ENCODE results near the gene CHRM1.

Gene CHRM1

DNA sequence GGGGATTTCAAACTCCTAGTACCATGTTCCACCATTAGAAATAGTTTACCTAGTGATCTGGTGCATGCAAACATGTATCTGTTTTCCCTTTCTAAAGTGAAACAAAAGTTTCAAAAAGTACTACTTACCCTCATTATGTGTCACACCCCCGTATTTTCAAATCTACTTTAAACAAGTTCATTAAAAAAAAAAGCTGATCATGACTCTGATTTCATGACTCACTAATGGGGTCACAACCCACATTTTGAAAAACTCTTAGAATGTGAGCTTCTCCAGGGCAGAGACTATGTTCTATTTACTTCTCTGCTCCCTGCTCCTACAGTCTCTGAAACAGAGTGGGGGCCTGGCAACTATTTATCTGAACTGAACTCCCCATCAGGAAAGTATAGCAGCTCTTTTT, 18.2 kb downstream of the CHRM1 start:
- DNase-seq = no peak

DNA sequence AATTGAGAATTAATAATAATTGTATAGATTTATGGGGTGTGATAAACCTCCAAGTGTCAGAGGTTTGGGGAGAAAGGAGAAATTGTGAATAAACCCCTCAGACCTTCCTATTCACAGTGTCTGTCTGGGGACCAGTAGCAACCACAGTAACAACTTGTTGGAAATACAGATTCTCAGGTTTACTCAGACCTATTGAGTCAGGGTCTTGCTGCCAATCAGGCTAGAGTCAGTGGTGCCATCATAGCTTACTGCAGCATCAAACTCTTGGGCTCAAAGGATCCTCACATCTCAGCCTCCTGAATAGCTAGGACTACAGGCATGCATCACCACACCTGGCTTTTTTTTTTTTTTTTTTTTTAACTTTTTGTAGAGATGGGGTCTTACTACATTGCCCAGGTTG, 23.1 kb downstream of the CHRM1 start:
- DNase-seq = no peak

DNA sequence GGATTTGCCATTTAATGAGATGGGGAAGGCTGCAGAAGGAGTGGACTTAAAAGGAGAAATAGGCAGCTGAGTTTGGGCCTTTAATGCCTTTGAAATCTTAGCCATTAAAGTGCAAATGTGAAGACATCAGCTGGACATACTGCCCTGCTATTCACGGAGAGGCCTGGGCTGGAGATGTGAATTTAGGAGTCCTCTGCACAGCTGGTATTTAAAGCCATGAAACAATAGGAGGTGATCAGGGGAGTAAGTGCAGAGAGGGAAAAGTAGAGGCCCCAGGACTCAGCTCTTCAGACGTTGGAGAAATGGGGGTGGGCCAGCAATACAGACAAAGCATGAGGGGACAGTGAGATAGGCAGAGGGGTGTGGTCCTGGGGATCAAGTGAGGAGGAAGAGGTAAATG, 23.9 kb downstream of the CHRM1 start:
- DNase-seq = no peak

- DNase-seq = no peak
These were observed 25.1 kb downstream of the CHRM1 start for GRCh38 chr11:62896049-62896448.

DNA sequence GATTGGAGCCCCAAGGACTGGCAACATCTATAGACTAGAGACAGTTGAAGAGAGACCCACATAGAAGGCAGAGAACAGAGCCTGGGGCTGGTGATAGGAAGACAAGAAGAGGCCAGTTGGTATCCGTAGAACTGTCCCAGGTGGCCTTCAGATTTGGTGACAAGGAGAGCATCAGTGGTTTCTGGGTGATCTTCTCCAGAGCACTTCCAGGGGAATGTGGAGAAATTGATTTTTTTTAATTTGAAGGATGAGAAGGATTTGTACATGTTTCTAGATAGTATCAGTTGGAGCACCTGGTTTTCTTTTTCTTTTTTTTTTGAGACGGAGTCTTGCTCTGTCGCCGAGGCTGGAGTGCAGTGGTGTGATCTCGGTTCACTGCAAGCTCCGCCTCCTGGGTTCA, 25.7 kb downstream of the CHRM1 start:
- no peak for DNase-seq

GRCh38 chr11:62892077-62892922, 28.9 kb downstream of the CHRM1 start:
- DNase-seq = no peak

GRCh38 chr11:62889484-62890437, 31.4 kb downstream of the CHRM1 start:
- DNase-seq = no peak

DNA sequence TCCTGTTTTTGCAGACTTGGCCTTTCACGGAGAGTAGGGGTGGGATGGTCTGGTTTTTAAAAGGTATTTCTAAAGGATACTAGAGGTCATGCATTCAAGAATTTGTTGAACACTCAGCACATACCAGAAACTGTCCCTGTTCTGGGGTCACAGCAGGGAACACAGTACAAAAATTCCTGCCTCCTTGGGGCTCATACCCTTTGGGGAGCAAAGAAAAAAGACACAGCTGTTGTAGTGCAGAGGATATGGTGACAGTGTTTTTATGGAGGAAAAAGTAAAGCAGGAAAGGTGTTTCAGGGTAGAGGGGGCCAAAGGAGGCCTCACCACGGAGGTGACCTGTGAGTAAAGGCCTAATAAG, 32.1 kb downstream of the CHRM1 start:
- no peak for DNase-seq

- no peak for DNase-seq
These were observed 32.8 kb downstream of the CHRM1 start for GRCh38 chr11:62888406-62888805.

GRCh38 chr11:62885137-62885750, 35.9 kb downstream of the CHRM1 start:
- DNase-seq = no peak

GRCh38 chr11:62883673-62884072, 37.5 kb downstream of the CHRM1 start:
- DNase-seq = no peak

GRCh38 chr11:62882788-62883501, 38.2 kb downstream of the CHRM1 start:
- no peak for DNase-seq

GRCh38 chr11:62882431-62882749, 38.8 kb downstream of the CHRM1 start:
- no peak for DNase-seq

DNA sequence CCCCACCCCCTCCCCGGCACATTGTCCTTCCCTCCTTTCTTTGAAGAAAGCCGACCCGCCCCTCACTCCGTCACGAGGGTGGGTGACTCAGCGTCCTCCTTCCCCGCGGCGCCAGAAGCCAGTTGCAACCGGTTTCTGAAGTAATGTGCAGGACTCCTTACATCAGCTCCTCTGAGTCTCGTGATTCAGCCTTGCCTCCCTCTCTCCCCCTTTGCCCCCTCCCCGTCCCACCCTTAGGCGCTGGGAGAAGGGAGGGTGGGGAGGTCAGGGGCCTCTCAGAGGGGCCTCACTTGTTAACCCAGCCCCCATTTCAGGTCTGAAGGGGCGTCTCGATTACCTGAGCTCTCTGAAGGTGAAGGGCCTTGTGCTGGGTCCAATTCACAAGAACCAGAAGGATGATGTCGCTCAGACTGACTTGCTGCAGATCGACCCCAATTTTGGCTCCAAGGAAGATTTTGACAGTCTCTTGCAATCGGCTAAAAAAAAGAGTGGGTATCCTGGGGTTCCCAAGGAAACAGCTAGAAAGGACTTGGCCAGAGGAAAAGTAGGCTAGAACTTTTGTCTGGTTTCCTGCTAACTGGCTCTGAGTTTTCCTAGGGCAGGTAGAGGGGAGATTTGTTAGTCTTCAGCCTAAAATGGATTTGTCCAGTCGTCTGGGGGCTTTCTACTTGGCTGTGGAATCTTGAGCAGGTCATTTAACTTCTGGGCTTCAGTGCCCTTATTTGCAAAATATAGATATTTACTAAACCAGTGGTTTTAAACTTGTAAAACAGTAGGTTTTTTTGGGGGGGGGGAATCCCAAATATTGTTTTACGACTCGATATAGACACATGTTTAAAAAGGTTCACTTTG, 39.4 kb downstream of the CHRM1 start:
- peak; percentile 89 for DNase-seq

DNA sequence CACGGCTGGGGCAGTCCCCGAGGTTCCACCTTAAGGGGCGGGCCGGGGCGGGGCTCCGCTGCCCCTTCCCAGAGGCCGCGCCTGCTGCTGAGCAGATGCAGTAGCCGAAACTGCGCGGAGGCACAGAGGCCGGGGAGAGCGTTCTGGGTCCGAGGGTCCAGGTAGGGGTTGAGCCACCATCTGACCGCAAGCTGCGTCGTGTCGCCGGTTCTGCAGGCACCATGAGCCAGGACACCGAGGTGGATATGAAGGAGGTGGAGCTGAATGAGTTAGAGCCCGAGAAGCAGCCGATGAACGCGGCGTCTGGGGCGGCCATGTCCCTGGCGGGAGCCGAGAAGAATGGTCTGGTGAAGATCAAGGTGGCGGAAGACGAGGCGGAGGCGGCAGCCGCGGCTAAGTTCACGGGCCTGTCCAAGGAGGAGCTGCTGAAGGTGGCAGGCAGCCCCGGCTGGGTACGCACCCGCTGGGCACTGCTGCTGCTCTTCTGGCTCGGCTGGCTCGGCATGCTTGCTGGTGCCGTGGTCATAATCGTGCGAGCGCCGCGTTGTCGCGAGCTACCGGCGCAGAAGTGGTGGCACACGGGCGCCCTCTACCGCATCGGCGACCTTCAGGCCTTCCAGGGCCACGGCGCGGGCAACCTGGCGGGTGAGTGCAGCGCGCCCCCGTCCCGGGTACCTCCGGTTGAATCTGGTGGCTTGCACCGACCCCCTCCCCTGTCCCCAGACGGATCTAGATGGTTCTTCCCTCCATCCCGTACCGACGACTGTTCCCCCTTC, 40.2 kb downstream of the CHRM1 start, which contains the start of gene SLC3A2:
SLC3A2 (plus strand) TSS at position 94 of the 776 bp plus-strand sequence; CDS start at position 222, 128 bp downstream.
- DNase-seq = peak; percentile 89

DNA sequence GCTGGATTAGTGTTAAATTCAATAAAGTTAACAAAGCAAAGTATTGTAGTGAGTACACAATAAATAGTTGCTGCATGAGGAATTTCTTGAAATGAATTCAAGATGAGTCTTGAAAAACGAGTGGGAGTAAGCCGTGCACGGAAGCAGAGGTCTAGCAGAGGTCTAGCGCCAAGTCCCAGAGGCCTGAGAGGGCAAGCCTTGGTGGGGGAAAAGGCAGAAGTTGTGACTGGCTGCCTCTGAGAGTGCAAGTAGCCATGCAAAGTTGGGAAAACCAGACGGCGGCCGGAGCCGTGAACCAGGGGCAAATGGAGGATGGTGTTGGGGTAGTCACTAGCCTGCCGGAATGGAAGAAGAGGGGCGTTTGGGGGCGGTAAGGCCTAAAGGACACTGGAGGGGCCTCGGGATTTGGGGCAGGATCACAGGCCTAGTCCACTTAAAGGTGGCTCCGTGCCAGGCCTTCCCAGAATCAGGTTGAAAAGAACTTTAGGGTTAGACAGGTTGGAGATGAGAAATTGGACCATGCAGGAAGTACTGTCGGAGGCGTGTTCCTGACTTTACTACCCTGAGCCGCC, 40.8 kb downstream of the CHRM1 start:
- no peak for DNase-seq

DNA sequence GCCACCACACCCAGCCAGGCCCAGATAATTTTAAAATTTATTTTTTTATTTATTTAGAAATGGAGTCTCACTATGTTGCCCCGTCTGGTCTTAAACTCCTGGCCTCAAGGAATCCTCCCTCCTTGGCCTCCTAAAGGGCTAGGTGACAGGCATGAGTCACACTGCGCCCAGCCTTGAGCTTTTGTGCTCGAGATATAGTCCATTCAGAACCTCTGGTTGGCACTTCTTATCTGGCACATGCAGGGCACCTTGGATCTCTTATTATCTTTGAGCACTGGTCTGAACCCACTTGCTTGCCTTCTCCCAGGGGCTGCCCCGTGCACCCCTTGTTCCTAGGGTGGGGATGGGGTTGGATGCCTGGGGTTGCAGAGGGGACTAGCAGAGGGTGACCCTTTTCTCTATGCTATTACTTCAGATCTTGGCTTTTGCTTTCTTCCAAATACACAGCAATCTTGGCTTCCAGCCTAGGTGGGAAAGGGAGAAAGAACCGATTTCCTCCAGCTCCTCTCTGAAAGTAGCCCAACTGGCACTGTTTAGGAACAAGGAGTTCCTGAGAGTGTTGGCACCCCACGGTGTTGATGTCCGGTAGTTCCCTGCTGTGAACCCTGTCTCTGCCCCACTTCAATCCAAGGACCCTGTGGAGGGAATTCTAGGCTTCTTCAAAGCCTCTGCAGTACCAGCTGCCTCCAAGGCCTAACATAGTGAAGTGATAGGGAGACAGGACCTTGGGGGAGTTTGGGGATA, 41.8 kb downstream of the CHRM1 start:
- DNase-seq = no peak

DNA sequence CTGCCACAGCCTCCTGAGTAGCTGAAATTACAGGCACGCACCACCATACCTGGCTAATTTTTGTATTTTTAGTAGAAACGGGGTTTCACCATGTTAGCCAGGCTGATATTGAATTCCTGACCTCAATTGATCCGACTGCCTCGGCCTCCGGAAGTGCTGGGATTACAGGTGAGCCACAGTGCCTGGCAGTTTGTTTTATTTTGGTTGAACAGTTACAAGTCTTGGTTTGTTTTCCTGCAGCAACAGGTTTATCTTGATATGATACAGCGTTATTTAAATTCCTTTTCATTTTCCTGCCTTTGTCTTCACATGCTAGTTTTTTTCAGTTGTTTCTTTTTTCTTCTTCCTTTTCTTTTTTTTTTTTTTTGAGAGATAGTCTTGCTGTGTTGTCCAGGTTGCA, 44.5 kb downstream of the CHRM1 start:
- DNase-seq = no peak

GRCh38 chr11:62875698-62876478, 45.3 kb downstream of the CHRM1 start:
- no peak for DNase-seq
